ENCODE data around the gene DAAM1.

The DAAM1 gene

DNA sequence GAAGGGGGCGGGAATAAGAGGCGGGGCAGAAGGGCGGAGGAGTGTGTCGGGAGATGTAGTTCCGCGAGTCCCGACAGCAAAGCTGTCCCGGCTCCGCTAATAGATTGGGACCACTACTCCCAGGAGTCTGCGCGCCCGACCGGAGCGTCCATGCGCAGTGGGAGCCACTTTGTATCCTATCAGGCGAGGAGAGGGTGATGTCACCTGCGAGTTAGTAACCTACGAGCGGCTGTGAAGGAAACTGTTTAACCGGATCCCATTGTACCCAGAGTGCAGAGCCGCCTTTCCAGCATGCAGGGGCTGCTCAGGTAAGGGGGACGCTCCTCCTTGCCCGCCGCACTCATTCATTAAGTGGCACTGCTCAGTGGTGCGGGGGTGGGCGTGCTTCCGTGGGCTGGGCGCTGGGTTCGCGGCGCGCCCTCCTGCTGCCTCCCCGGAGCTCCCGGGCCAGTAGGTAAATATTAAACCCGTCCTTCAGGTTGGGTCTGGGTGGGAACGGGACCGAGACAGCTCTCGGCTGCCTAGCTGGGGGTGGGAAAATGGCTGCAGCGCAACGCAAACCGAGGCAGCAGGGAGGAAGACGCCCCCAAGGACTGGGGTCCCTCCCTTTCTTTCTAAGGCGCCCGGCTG lies at the start of gene DAAM1:
Gene DAAM1, plus strand, starts transcription at position 207 of the 630 bp plus-strand sequence. CDS start 74,811 bp downstream, outside the sequence.
- DNase-seq: peak; percentile 97

DNA sequence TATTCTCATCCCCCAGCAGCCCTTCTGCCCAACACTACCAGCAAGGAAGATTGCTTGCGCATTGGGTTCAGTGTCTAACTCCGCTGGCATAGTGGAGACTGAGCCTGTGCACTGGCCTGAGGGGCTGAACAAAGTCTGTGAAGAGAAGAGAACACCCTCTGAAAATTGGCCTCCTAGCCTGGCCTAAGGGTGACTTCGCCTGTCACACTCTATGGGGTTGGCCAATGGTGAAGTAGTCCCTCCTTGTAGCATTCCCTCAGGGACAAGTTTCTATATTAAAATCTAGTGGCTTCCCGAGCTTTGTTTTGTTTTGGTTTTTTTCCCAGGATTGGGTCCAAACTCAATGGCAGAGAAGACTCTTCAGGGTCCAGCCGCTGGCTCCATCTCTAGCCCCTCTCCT lies 49.1 kb upstream of the DAAM1 start:
- DNase-seq: no peak

DNA sequence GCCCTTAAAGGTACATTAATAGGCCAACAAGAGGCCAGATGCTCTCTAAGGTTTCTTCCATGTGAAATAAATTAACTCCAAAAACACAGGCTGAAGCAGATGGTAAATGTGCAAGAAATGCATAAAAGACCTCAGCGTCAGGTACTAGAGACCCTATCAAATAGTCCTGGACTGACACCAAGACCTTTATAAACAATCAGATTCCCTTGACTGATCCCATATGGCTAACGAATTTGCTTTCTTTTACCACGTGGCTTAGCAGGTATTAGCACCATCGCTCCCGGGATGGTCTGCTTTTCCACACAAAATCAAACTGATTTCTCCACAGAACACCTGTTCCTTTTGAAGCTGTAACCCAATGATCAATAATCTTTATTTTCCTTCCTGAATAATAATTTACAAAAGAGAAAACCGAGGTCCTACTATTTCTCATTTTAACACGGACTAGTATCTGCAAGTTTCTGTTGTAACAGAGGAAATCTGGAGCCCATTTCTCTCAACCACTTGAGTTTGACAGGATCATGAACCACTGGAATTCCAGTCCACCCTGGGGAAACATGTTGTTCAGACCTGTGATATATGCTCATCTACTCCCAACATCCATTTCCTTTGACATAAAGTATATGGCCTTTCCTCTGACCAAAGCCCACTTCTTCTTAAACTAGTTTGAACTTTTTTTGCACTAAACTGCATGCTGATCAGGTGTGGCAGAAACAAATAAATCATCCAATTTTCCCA lies 48.2 kb upstream of the DAAM1 start:
- no peak for DNase-seq

DNA sequence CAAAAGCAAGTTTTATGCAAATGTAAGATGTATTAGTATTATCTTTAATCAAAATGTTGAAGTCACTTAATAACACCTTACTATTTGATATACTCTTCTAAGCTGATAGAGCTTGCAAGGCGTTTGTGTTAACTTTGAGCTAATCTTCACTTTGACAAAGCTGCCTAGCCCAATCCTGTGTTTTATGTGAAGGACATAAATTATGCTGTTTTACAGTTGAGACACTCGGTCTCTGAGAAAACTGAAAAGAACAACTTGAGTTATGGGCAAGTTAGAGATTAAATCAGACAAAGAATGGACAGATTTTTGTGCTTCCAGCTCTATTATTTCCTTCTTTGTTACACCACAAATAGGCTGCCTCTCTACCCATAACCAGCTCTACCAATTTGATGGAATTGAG lies 42.0 kb upstream of the DAAM1 start:
- no peak for DNase-seq

DNA sequence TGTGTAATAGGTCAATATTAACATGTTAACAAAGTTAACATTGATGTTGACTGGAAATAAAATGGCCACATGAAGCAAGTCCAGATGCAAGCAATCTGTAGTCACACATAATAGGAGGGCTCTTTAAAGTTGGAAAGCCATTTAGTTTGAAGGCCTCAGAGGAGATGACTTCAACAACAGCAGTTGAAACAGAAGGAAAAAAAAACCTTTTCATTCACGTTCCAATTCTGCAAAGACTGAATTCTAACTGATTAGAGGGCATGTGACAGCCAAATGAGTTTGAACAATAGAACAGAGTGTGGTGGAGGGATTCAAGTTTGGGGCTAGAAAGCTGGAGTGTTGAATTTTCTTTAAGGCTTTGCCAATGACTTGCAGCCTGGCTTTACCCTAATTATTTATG lies 41.5 kb upstream of the DAAM1 start:
- DNase-seq: no peak

DNA sequence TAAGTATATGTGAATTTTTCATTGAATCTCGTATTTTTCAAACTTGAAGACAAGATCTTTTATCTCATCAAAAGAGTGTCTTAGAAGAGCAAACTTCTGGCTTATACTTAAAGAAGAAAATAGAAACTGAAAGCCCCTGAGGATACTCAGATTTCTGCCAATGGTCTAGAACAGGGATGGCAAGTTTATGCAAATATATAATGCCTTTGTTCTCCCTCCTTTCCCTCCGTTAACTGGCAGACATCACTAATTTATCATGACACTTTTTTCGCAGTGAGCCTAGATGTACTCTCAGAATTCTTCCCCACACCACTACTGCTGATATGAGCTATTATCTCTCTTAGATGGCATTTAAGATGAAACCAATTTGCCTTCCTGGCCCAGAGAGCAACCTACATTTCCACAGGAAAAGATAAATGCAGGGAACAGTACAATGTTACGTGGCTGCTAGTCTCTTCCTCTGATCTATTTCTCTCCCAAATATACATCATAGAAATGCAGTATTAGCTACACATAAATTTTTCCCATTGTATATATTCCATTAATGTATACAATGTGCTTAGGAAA lies 40.0 kb upstream of the DAAM1 start:
- no peak for DNase-seq

DNA sequence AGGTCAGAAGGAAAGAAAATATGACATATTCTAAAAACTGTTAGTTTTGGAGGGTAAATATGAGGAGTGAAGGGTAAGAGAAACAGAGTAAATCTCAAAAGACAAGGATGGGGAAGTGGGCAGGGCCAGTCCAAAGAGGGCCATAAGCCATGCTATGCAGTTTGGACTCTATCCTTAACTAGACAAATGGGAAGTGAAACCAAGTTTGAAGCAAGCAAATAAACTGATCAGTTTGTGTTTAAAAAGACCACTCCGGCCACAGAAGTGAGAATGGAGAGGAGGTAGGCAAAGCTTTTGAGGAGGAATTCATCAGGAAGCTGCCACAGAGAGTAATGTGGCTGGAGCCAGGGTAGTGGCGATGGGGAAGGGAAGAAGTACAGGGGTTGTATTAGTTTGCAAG lies 37.5 kb upstream of the DAAM1 start:
- DNase-seq: no peak

DNA sequence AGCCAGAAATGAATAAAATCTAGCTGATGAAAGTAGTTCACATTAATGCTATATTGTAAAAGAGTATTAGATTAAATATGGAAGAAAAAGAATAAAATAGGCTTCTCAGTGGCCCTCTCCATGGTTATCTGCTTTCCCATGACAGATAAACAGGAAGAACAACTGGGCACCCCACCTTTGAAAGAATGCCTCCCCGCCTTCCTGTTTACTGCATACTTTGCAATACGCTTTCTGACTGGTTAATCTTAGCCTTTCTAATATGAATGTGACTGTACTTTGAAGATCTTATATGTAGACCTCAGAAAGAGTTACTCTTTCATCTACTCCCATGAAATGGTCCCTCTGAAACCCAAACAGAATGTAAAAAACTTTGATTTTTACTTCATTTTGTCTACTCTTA lies 34.1 kb upstream of the DAAM1 start:
- no peak for DNase-seq

DNA sequence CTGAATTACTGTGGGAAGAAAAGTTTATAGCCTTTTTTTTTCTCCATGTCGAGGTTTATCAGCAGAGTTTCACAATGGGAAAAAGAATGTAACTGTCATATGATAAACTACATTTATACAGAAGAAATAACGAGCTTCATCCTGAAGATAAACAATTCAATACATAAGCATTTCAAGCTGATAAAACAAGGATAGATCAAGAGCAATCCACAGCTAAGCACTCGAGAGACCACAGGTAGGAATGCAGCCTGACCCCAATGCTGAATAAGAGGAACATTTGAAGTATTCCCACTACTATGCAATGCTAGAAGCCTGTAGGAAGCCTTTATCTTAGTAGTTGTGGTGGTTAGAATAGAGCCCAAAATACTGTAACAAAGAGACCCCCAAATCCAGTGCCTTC lies 32.6 kb upstream of the DAAM1 start:
- no peak for DNase-seq

DNA sequence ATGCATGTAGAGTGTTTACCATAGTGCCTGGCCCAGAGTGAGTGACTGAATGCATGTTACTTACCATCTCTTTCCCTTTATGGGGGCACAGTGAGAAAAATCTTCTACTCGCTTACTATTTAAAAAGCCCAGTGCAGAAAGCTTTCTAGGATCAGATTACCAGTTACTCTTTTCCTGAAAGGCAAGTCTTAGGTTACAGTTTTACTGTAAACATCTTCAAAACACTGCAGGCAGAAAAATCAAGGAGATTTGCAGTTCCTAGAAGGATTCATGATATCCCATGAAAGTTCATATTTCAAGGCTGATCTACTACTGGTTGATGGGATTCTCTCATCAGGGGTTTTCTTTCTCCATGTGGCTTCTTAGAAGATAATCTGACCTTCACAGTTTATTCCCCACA lies 29.3 kb upstream of the DAAM1 start:
- no peak for DNase-seq

DNA sequence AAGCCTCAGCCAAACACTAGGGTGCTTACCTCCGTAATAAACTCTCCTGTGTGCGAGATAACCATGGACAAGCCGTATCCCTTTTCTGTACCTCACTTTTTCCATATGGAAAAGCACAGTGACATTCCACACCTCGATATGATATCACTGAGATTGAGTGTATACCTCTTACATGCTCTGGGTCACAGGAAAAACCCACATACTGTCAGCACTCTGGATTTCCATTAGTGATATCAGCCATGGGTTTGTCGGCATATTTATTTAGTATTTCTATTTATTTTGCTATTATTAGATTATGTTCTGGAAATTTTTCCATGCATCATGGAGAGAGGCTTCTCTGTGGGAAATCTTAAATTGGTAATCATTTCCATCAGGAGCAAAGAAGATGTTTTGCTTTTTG lies 28.0 kb upstream of the DAAM1 start:
- no peak for DNase-seq

DNA sequence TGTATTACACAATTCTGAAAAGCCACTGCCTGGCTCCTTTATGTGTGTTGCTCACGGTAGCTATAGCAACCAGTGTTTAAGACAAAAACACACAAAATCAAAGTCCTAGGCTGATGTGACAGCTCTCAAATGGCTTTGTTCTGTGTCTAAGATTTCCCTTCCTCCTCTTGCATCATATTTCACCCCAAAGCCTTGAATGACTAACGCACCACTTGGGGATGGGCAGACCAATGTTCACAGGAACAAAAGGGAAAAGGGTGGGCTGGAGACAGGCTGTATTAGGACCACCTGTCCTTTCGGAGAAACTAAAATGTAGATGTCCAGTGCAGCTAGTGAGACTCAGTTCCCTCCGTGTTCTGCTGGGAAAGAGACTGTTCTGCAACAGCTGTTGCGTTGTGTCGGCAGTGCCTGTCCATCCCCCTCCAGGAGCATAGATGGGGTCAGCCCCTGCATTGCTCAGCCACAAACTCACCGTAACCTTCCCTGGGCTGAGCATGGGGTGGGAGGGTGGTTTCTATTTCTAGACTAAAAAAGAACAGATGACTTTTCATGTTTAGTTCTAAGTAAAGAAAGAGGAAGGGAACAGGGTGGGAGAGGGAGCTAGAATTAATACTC lies 26.8 kb upstream of the DAAM1 start:
- DNase-seq: peak; percentile 58

DNA sequence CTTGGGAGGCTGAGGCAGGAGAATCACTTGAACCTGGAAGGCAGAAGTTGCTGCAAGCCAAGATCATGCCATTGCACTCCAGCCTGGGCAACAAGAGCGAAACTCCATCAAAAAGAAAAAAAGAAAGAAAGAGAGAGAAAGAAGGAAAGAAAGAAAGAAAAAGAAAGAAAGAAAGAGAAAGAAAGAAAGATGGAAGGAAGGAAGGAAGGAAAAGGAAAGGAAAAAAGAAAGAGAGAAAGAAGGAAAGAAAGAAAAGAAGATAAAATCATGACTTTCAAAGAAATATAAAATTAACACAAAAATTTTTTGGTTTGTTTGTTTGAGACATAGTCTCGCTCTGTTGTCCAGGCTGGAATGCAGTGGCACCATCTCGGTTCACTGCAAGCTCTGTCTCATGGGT lies 22.2 kb upstream of the DAAM1 start:
- no peak for DNase-seq

DNA sequence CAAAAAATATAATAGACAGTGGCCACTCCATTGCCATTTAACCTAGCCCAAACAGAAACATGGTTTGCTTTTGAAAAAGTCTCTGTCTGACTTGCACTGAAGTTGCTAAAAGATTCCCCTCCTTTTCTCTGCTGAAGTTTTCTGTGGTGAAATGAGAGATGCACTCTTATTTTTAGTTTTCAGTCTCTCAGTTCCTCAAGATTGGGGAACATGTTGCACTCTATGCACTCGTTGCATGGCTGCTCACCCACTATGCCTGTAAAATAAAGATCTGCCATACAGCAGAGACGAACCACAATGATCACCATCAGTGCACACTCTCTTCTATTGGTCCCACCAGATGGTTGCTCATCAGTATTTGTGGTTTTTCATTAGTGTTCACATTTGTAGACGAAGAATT lies 13.1 kb upstream of the DAAM1 start:
- no peak for DNase-seq

DNA sequence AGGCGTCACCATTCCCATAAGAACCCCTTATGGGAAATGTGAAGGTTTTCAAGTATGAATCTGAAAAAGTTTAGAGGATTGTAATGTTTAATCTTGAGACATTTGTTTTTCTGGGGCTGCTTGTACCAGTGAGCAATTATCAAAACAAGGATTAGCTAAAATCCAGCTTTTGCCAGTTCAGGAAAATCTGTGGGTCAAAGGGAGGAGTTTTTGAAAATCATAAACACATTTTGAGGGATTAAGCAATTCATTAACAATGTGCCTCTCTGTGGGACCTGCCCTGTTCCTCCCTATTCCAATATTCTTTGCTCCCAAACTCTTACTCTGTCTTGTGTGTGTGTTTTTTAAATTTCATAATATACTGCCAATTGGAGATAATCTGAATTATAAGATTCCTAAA lies 11.7 kb upstream of the DAAM1 start:
- DNase-seq: no peak

DNA sequence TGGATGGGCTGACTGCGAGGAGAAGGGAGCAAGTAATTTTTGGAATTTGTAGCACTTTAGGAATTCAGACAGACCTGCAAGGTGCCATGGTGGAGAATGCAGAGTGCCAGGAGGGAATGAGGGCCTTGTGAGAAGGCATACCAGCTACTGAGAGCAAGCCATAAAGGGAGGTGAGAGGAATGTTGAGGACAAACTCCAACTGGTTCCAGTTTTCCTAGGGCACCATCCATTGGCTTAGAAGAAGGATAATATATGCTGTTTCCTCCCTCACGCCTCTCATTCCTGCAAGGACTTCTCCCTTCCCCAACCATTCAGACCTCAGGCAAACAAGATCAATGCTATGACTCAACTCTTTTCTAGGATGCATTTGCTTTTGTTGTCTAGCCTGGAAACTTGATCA lies 11.2 kb upstream of the DAAM1 start:
- DNase-seq: no peak

DNA sequence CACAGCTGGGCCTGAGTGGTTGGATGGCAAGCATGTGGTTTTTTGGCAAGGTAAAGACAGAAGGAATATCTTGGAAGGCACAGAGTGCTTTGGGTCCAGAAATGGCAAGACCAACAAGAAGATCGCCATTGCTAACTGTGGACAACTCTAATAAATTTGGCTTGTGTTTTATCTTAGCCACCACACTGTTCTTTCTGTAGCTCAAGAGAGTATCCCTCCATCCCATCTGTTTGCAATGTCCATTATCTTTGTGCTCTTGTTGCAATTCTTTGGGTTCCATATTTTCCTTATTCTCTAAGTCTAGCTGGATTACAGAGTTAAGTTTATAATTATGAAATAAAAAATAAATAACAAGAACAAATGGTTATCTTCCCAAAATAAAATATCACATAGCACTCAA lies 6.7 kb upstream of the DAAM1 start:
- DNase-seq: no peak

DNA sequence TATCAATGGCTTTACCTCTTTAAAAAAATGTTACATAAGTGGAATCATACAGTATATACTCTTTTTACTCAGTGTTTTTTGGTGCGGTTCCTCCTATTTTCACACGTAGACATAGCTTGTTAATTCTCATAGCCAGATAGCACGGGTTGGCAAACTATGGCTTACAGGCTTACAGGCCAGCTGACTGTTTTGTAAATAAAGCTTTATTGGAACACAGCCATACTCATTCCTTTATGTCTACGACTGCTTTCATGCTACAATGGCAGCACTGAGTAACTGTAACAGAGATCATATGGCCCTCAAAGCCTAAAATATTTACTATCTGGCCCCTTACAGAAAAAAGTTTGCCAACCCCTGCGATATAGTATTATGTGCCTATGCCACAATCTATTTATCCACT lies 5.8 kb upstream of the DAAM1 start:
- no peak for DNase-seq

DNA sequence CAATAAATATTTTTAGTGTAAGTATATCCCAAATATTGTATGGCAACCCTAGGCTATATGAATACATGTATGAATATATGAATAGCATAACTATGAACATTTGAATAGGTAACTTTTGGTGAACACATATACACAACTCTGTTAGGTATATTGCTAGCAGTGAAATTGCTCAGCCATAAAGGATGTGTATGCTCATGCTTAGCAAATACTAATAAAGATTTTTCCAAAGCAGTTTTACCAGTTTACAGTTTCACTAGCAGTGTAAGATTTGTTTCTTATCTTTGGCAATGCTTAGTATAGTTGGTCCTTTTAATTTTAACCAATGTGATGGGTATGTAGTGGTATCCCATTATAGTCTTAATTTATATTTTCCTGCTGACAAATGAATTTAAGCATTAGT lies 5.3 kb upstream of the DAAM1 start:
- DNase-seq: no peak

DNA sequence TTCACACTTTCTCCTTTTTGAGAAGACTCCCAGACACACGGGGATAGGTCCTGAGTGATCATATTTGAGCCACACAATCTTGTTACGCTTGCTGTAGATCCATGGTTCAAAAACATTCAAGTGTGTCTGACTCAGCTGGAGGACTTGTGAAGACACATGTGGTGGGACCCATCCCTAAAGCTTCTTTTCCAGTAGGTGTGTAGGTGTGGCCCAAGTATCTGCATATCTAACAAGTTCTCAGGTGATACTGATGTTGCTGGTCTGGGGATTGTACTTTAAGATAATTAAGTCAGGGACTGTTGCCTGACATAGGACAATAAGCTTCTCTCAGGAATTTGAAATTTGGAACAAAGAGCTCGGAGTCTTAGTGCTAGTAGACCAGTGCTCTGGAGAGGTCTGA lies 4.1 kb upstream of the DAAM1 start:
- DNase-seq: no peak

DNA sequence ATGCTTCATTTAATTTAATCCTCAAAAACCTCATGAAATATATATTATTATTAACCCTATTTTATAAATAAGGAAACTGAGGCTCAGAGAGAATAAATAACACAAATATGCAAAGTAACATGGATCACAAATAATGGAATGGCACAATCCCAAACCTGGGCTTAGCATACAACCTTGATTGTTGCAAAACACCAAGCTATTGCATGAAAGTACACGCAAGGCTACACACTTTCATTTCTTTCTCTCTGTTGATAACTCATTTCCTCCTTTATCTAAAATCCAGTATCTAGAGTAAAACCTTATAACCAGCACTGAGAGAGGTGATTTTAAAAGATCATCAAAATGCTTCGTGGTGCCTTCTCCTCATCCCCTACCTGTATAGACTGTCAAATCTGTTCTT lies 2.8 kb upstream of the DAAM1 start:
- DNase-seq: no peak

DNA sequence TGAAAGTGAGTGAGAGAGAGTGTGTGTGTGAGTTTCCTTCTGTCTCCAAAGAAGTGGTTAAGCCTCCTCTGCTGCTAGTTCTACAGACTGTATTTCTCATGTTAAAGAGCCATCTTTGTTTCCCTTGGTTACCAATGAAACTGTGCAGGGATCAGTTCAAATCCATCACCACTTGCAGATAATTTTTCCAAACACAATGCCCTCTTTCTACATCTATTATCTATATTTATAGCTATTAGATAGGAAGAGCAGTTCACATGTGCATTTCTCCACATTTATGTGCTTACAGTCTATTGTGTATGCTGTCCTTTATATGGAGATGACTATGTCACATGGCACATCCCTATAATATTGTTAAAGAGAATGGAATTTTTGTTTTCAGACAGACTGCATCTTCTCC lies 2.2 kb upstream of the DAAM1 start:
- DNase-seq: no peak

DNA sequence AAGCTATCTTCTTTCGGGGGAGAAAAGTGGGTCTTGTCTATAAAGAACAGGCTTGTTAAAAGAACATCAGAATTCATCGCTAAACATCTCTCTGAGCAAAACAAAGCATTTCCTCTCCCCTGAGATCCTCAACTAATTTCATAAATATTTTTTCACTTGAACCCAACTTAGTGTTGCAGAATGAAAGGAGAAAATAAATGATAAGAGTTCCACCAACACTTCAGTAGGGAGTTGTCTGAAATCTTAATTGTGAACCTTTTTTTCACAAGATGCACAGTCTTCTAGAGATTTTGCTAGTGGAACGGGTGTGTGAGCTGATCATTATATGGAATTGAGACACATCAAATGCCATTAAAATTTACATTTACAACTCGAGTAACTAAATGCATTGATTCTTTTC lies 1.3 kb upstream of the DAAM1 start:
- no peak for DNase-seq

DNA sequence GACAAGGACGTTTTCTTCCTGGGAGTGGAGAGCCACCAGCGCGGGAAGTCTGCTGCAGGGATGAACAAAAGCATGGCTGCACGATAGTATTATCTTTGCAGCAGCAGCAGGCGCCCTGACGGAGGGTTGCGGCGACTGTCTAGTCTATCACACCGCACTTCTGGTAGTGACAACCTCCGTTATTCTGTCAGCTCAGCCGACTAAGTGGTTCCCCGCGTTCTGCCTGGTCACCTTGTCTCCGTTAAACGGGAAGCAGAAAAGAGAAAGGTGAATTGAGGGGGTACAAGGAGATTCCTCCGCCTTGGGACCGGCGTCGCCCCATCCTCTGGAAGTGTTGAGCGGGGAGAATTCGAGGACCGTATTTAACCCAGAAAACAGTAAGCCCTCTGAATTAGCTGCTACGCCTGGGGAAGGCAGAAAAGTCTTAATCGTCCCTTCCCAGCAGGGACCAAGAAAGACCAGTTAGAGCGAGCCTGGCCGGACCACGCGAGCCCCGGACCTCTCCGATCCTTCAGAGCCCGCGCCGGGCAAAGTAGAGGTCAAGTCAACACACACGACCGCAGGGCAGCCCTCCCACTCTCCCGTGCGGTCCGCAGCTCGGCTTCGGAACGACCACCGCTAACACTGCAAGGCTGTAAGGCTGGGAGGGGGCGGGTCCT lies 536 bp upstream of the DAAM1 start:
- no peak for DNase-seq

All from right forelimb (tissue), 1 donor.